CD4-positive, alpha-beta T cell (primary cell): Measurements from ENCODE around the gene PODNL1. TPM values are rescaled to one million over a fixed set of nuclear protein-coding genes. Genes with fewer than 3 reads are reported as not detected.

Experiments used
- ATAC-seq: fragments of 200-7000 bp; cut with Tn5 transposase; one replicate; pipeline ENCODE4 v1.10.0; 2022; ENCODE audit warnings: mild to moderate bottlenecking; ENCODE audit not compliant: poor library complexity
- CTCF ChIA-PET: fragments of 350-600 bp; sonication (Branson Sonifier 250); formaldehyde crosslinking; loops from one replicate; lab custom pipeline; 2021; ENCODE audit warnings: antibody characterized with exemption, inconsistent platforms; lab: Charles Lee
- POLR2A ChIA-PET: fragments of 350-600 bp; sonication (Branson Sonifier 250); formaldehyde crosslinking; loops from one replicate; lab custom pipeline; 2021; ENCODE audit warnings: antibody characterized with exemption, inconsistent platforms; lab: Charles Lee
- DNase-seq, 14 experiments: peaks; one replicate each; pipeline ENCODE4 v3.0.0-alpha.2; 2013 to 2020; ENCODE audit warnings: mixed read lengths in 2 of 14
- H3K27ac ChIP-seq, 2 donors: one replicate each; pipeline versions ENCODE4 v1.5.1 to v1.7.0; 2013; ENCODE audit warnings: low read length in 2 of 2, low read depth in 1 of 2, mild to moderate bottlenecking in 1 of 2
- H3K27me3 ChIP-seq, 2 experiments: 1 replicate in 1 of 2; 2 replicates in 1 of 2; pipeline versions ENCODE4 v1.6.1 to v1.7.0; 2013; ENCODE audit warnings: low read length in 2 of 2, control low read depth in 1 of 2, mild to moderate bottlenecking in 1 of 2, moderate library complexity in 1 of 2; ENCODE audit not compliant: insufficient read depth in 2 of 2, control insufficient read depth in 1 of 2
- H3K36me3 ChIP-seq: one replicate; pipeline ENCODE4 v1.6.1; 2013; ENCODE audit warnings: low read length, control low read depth; ENCODE audit not compliant: insufficient read depth
- H3K4me1 ChIP-seq: one replicate; pipeline ENCODE4 v1.6.1; 2013; ENCODE audit warnings: low read length, control low read depth; ENCODE audit not compliant: insufficient read depth
- H3K4me3 ChIP-seq: one replicate; pipeline ENCODE4 v1.5.1; 2013; ENCODE audit warnings: mild to moderate bottlenecking, low read length, moderate library complexity
- H3K9me3 ChIP-seq, 2 experiments: 1 replicate in 1 of 2; 2 replicates in 1 of 2; pipeline versions ENCODE4 v1.6.1 to v1.7.0; 2013; ENCODE audit warnings: low read length in 2 of 2, mild to moderate bottlenecking in 2 of 2, control low read depth in 1 of 2, moderate library complexity in 1 of 2; ENCODE audit not compliant: control insufficient read depth in 1 of 2, insufficient read depth in 1 of 2
- H3K27ac Mint-ChIP-seq: one replicate; pipeline ENCODE4 v1.8.0; 2020; ENCODE audit warnings: mixed read lengths
- H3K27me3 Mint-ChIP-seq: one replicate; pipeline ENCODE4 v1.8.0; 2021; ENCODE audit warnings: mixed read lengths
- H3K36me3 Mint-ChIP-seq: one replicate; pipeline ENCODE4 v1.8.0; 2021; ENCODE audit warnings: low read depth, mixed read lengths
- H3K4me1 Mint-ChIP-seq: one replicate; pipeline ENCODE4 v1.8.0; 2021; ENCODE audit warnings: low read depth, mixed read lengths
- H3K4me3 Mint-ChIP-seq: one replicate; pipeline ENCODE4 v1.8.0; 2020; ENCODE audit warnings: mild to moderate bottlenecking, mixed read lengths
- H3K9me3 Mint-ChIP-seq: one replicate; pipeline ENCODE4 v1.8.0; 2020; ENCODE audit warnings: mixed read lengths
- CTCF ChIP-seq: fragments of 200-600 bp; IDR thresholded peaks from one replicate; pipeline ENCODE4 v1.8.0; 2022; ENCODE audit warnings: antibody characterized with exemption, mild to moderate bottlenecking
- intact Hi-C, 2 experiments: fragments of 100-400 bp; cut with DNase I in 1 of 2; cut with micrococcal nuclease in 1 of 2; formaldehyde crosslinking; loops; one replicate each; pipeline versions ENCODE4 v1.15.1 to v1.9.0; 2023 to 2025; cut with DNase I, micrococcal nuclease
- total RNA-seq, 174 experiments: library from RNA in 2 of 174; stranded (reverse) in 2 of 174; gene quantifications; one replicate each; pipeline ENCODE4 v1.2.3 and lab custom pipeline; 2021 to 2026

PODNL1 gene
- total RNA-seq, 2 experiments from 2014 or later, result not detected

GRCh38 chr19:13985771-13986347 lies 47.6 kb upstream of the PODNL1 start:
- peak overlapping the region; percentile 45 for H3K4me3 ChIP-seq
- Mint-ChIP-seq H3K27me3 (no peaks in the 10 kb centered on the region), H3K4me1 (peaks cover 90% of the 10 kb centered on the region)

GRCh38 chr19:13984875-13985741 lies 46.9 kb upstream of the PODNL1 start:
- DNase-seq, result peak in 7 of 14 experiments; percentile 19 to 70 (median 37)
- H3K4me3 Mint-ChIP-seq, result peak overlapping the region; percentile 84
- H3K27ac Mint-ChIP-seq, result peak overlapping the region; percentile 97
- Histone ChIP-seq H3K36me3 (peaks cover 15% of the 10 kb centered on the region), H3K4me3 (no peak overlapping the region), H3K4me1 (peaks cover 97% of the 10 kb centered on the region), H3K27ac (peak overlapping the region; percentile 97 to 99), H3K9me3 (no peaks in the 10 kb centered on the region), H3K27me3 (no peaks in the 10 kb centered on the region)
- H3K36me3 Mint-ChIP-seq, result peaks cover 22% of the 10 kb centered on the region
- ChIA-PET POLR2A (interaction anchor here (0.8 to 4.8 kb wide), 9 partner anchors 12 to 139 kb away, joined by 3 to 33 read pairs (median 4); partner anchors contain the start of genes DCAF15, IL27RA and RFX1), CTCF (interaction anchor here (0.7 to 1.6 kb wide), 4 partner anchors 24 to 64 kb away, joined by 3 to 5 read pairs (median 4); partner anchors contain the start of gene IL27RA)
- TF ChIP-seq CTCF, result no peak
- intact Hi-C loops, result loop anchor here (5.0 kb wide), 2 partner anchors 33 to 47 kb away; partner anchors contain the start of genes DCAF15 (in 1 of the 2) and IL27RA (in 1 of the 2)
- H3K9me3 Mint-ChIP-seq, result no peaks in the 10 kb centered on the region
- H3K4me1 Mint-ChIP-seq, result peaks cover 87% of the 10 kb centered on the region
- H3K27me3 Mint-ChIP-seq, result no peaks in the 10 kb centered on the region
- no peak for ATAC-seq

More at GRCh38 chr19:13985771-13986347, 47.6 kb upstream of the PODNL1 start:
- Histone ChIP-seq H3K27ac (peak overlapping the region; percentile 97 to 99), H3K27me3 (no peaks in the 10 kb centered on the region), H3K36me3 (peaks cover 10% of the 10 kb centered on the region), H3K4me1 (peaks cover 97% of the 10 kb centered on the region), H3K9me3 (no peaks in the 10 kb centered on the region)
- intact Hi-C loops, result loop anchor here (1.0 to 5.0 kb wide), 4 partner anchors 20 to 46 kb away; partner anchors contain the start of genes DCAF15 (in 2 of the 2), IL27RA (in 1 of the 2) and RFX1 (in 1 of the 2)
- Mint-ChIP-seq H3K4me3 (peak overlapping the region; percentile 84), H3K9me3 (no peaks in the 10 kb centered on the region), H3K27ac (peak overlapping the region; percentile 97), H3K36me3 (peaks cover 26% of the 10 kb centered on the region)
- ChIA-PET CTCF (interaction anchor here (0.7 to 1.6 kb wide), 4 partner anchors 24 to 63 kb away, joined by 3 to 5 read pairs (median 4); partner anchors contain the start of gene IL27RA), POLR2A (interaction anchor here (0.8 to 4.8 kb wide), 12 partner anchors 8 to 140 kb away, joined by 3 to 33 read pairs (median 8); partner anchors contain the start of genes DCAF15, IL27RA and RFX1)
- DNase-seq (peak in 2 of 14 experiments; percentile 15 to 36), ATAC-seq (peak; percentile 8)
- TF ChIP-seq CTCF, result no peak

- Histone ChIP-seq H3K4me3 (no peak overlapping the region), H3K36me3 (peaks cover 17% of the 10 kb centered on the region), H3K9me3 (no peaks in the 10 kb centered on the region), H3K27me3 (no peaks in the 10 kb centered on the region), H3K4me1 (peaks cover 97% of the 10 kb centered on the region), H3K27ac (peak overlapping the region; percentile 44 to 97)
- peaks cover 85% of the 10 kb centered on the region for H3K4me1 Mint-ChIP-seq
- ChIA-PET POLR2A (interaction anchor here (0.9 to 4.8 kb wide), 2 partner anchors 23 to 47 kb away, joined by 3 to 33 read pairs; partner anchors contain the start of gene IL27RA), CTCF (no interaction called here)
- intact Hi-C loops, result no loop called here
- DNase-seq (peak in 1 of 14 experiments; percentile 43), ATAC-seq (no peak)
- peak overlapping the region; percentile 25 for H3K4me3 Mint-ChIP-seq
- peak overlapping the region; percentile 97 for H3K27ac Mint-ChIP-seq
- TF ChIP-seq CTCF, result no peak
- H3K27me3 Mint-ChIP-seq, result no peaks in the 10 kb centered on the region
- H3K36me3 Mint-ChIP-seq, result peaks cover 13% of the 10 kb centered on the region
- H3K9me3 Mint-ChIP-seq, result no peaks in the 10 kb centered on the region
Measured at GRCh38 chr19:13984186-13984585, 46.0 kb upstream of the PODNL1 start.
